CD4-positive, alpha-beta T cell treated with Interleukin-17A for 4 hours (primary cell): ENCODE measurements around the gene RPS6KA2.

Experiments used
- DNase-seq: peaks from one replicate; pipeline ENCODE4 v3.0.0-alpha.2; 2020; ENCODE audit warnings: mixed read lengths

The RPS6KA2 gene

GRCh38 chr6:166477647-166478365, 149.2 kb downstream of the RPS6KA2 start:
- no peak for DNase-seq

DNA sequence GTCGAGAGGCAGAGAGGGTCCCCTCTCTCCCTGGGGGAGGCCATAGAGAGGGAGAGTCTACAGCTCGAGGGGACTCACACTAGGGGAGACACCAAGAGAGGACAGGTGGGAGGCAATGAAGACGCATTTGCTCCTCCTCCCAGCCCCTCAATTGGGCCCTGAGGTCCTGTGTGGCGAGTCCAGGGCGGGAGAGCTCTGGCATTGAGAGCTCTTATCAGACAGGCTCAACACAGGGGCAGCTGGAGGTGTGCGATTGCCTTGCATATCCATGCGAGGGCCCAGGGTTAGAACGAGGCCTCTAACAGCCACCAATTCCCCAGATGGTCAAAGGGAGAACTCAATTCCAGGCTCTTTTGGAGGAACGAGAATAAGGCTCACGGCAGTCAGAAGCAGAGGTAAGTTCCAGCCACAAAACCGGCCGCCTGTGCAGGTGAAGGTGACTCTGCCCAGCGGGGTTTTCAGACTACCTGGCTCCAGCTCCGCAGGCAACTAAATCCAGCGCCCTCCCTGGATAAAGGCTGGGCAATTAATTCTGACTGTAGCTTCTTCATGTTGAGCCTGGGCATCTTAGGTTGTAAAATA, 150.3 kb downstream of the RPS6KA2 start:
- no peak for DNase-seq

GRCh38 chr6:166476061-166476591, 150.9 kb downstream of the RPS6KA2 start:
- no peak for DNase-seq

- no peak for DNase-seq
Observed at GRCh38 chr6:166474721-166475565, 152.1 kb downstream of the RPS6KA2 start.

GRCh38 chr6:166473886-166474571, 153.0 kb downstream of the RPS6KA2 start:
- peak; percentile 30 for DNase-seq

DNA sequence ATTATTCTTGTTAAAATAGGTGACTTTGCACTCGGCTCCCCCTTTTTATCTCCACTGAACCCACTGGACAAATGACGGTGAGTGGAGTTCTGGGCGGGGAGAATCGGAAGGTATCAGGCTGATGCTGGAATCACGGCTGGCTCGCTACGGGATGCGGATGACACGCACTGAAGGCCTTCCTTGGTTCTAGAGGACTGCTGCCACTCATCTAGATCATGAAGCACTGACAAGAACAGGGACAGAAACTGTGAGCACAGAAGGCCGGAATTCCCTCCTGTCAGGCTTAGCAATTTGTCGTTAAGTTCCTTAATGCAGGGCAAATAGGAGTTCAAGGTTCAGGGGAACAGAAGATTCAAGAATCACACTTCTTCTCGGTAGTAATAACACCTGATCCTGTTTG, 154.4 kb downstream of the RPS6KA2 start:
- no peak for DNase-seq

- no peak for DNase-seq
Observed at GRCh38 chr6:166471797-166472260, 155.2 kb downstream of the RPS6KA2 start.

GRCh38 chr6:166470863-166471410, 156.1 kb downstream of the RPS6KA2 start:
- DNase-seq: no peak

DNA sequence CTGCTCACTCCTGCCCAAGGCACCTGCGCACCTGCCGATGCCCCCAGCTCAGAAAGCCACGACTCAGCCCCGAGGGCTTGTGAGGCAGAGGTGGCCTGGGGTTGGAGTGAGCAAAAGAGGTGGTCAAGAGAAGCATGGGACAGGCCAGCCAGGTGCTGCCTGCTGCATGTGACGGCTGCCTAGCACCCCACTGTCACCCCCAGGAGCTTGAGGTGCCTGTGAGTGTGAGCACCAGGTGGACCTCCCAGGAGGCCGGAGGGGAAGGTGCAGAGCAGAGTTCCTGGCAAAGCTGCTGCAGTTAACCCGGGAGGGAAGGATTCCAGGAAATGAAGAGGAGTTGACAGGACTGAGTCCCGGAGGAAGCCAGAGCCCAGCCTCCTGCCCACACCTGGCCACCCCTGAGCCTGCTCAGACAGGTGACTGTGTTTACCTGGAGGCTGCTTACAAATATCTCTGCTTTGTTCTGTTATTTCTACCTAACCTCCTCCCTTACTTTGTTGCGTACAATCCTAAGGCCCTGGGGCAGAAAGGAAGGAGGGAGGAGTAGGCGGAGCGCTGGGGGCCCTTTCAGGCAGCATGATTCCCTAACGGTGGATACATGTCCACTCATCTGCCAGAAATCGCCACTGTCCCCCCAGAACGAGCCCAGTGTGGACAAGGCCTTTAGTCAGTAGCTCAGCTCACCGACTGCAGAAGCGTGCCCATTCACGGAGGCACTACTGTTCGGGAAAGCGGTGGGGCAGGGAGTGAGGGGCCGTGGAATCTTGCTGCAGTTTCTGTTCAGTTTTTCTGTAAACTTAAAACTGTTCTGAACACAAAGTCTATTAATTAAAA, 156.8 kb downstream of the RPS6KA2 start:
- no peak for DNase-seq

- no peak for DNase-seq
Observed at GRCh38 chr6:166469426-166469961, 157.6 kb downstream of the RPS6KA2 start.

DNA sequence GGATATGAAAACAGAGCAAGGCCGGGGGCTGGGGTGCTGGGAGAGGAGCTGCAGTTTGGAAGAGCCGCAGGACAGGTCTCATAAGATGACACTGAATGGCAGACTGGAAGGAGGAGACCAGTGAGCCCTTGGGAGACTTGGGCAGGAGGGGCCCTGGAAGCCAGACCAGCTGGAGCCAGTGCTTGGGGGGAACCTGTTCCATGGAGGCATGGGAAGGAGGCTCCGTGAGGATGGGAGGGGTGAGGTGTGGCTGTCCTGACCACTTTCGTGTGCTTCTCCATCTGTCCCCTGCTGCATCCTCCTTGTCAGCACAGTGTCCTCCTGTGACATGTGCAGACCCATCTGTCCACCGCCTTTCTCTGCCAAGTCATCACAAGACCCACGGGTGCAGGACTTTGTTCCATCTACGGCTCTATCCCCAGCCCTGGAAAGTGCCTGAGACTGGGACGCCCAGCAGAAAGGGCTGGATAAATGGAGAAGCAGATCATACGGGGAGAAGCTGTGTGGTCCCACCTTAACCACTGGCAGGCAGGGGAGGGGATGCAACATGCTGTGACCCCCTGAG, 159.5 kb downstream of the RPS6KA2 start:
- DNase-seq: no peak

- no peak for DNase-seq
Observed at GRCh38 chr6:166466178-166467122, 160.6 kb downstream of the RPS6KA2 start.

DNA sequence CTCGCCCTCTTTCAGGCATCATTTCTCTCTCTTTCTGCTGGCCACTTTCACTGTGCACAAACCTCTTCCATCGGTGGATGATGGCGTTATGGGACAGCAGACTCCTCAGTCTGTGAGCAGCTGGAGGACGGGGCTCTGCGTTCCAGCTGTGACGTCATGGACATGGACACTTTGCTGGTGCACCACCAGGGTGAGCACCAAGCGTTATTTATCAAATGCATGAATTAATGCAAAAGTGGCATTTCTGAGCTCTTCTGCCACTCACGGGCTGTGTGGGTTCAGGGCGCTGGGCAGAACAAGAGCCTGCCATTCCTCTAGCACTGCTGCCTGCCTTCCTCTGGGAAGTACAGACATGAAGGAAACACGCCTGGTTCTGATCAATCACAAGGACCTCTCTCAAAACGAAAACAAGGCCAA, 161.4 kb downstream of the RPS6KA2 start:
- DNase-seq: no peak

- no peak for DNase-seq
Observed at GRCh38 chr6:166465003-166465399, 162.1 kb downstream of the RPS6KA2 start.

DNA sequence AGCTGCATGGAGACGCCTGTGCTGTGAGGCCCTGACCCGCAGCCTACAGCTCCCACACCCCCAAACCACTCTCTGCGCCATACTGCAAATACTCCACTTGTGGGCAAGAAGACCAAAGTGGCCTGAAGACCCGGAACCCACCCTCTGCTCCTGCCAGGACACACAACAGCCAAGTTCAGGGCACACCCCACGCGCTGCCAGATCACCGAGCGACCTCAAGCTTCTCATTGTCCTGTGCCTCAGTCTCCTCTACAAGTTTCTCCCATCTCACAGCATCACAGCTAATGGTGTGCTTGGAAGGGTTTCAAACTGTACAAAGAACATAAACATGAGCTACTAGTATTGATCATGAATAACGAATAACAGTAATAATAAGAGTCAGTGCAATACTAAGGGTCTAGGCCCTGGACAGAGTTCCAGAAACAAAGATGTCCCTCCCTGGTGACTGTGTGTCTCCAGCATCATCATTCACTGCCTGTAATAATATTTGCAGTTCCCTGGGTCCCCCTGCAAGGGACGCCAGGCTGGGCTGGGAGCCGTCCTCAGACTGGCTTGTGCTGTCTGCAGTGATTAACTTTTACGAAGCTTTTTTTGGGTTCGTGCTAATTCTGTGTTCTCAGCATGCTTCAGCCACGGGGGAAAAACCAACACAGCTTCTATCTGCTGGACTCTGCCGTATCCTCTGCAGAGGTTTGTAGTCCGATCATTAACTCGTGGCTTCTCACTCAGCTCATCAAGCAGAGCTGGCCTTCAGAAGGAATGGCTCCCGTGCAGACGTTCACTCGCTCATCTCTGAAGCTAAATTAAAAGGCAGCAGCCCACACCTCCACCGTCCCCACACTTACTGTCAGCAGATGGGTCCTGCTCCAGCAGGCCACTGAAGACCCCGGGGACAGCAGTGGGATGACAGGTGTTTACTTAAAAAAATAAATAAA, 162.7 kb downstream of the RPS6KA2 start:
- no peak for DNase-seq

GRCh38 chr6:166463359-166464067, 163.5 kb downstream of the RPS6KA2 start:
- no peak for DNase-seq

- no peak for DNase-seq
Observed at GRCh38 chr6:166462461-166463135, 164.5 kb downstream of the RPS6KA2 start.
